Neuronal stem cell (in vitro differentiated cells): ENCODE measurements around the gene SART1.

ENCODE experiments used
- DNase-seq: peaks from one replicate; pipeline ENCODE4 v3.0.0-alpha.2; 2013; ENCODE audit warnings: low spot score
- H2AFZ ChIP-seq: one replicate; pipeline ENCODE4 v1.6.1; 2013; ENCODE audit warnings: mild to moderate bottlenecking, low read length, inconsistent platforms
- H2AK5ac ChIP-seq: 2 replicates; pipeline ENCODE4 v1.6.1; 2013; ENCODE audit warnings: low read depth, mild to moderate bottlenecking, inconsistent platforms, low read length, moderate library complexity, mixed read lengths
- H2BK120ac ChIP-seq: 2 replicates; pipeline ENCODE4 v1.6.1; 2013; ENCODE audit warnings: low read depth, mild to moderate bottlenecking, inconsistent platforms, low read length, moderate library complexity, mixed read lengths
- H2BK12ac ChIP-seq: one replicate; pipeline ENCODE4 v1.6.1; 2013; ENCODE audit warnings: low read length, inconsistent platforms
- H2BK15ac ChIP-seq: 2 replicates; pipeline ENCODE4 v1.6.1; 2013; ENCODE audit warnings: mild to moderate bottlenecking, low read length, inconsistent platforms, mixed read lengths
- H2BK5ac ChIP-seq: one replicate; pipeline ENCODE4 v1.6.1; 2013; ENCODE audit warnings: inconsistent platforms, mild to moderate bottlenecking, low read length, moderate library complexity
- H3K14ac ChIP-seq: one replicate; pipeline ENCODE4 v1.6.1; 2013; ENCODE audit warnings: low read length, inconsistent platforms
- H3K18ac ChIP-seq: 2 replicates; pipeline ENCODE4 v1.6.1; 2013; ENCODE audit warnings: low read length, inconsistent platforms
- H3K23ac ChIP-seq: 2 replicates; pipeline ENCODE4 v1.6.1; 2013; ENCODE audit warnings: low read depth, mild to moderate bottlenecking, mixed read lengths, low read length, inconsistent platforms; ENCODE audit not compliant: poor library complexity
- H3K27ac ChIP-seq: replicated peaks from 3 replicates; pipeline ENCODE4 v1.5.1; 2013; ENCODE audit warnings: low read length, inconsistent platforms
- H3K27me3 ChIP-seq, 3 experiments: 2 replicates each; pipeline ENCODE4 v1.6.1; 2013; ENCODE audit warnings: low read length in 3 of 3, mild to moderate bottlenecking in 2 of 3, inconsistent platforms in 1 of 3, low read depth in 1 of 3, mixed read lengths in 1 of 3, moderate library complexity in 1 of 3; ENCODE audit not compliant: control insufficient read depth in 3 of 3, insufficient read depth in 3 of 3
- H3K36me3 ChIP-seq, 2 donors: replicated peaks in 1 of 2; 2 replicates each; pipeline ENCODE4 v1.6.1; 2013; ENCODE audit warnings: low read length in 2 of 2; ENCODE audit not compliant: control insufficient read depth in 2 of 2, insufficient read depth in 2 of 2
- H3K4ac ChIP-seq: 2 replicates; pipeline ENCODE4 v1.6.1; 2013; ENCODE audit warnings: inconsistent platforms, mild to moderate bottlenecking, low read length, moderate library complexity
- H3K4me1 ChIP-seq, 2 donors: 1 replicate in 1 of 2; 2 replicates in 1 of 2; pipeline ENCODE4 v1.6.1; 2013; ENCODE audit warnings: low read length in 2 of 2, low read depth in 1 of 2; ENCODE audit not compliant: control insufficient read depth in 2 of 2, insufficient read depth in 1 of 2
- H3K4me2 ChIP-seq: one replicate; pipeline ENCODE4 v1.6.1; 2013; ENCODE audit warnings: mild to moderate bottlenecking, low read length, inconsistent platforms; ENCODE audit not compliant: insufficient read depth, poor library complexity, severe bottlenecking
- H3K4me3 ChIP-seq, 2 donors: 2 replicates each; pipeline ENCODE4 v1.5.1; 2013; ENCODE audit warnings: low read length in 2 of 2, mild to moderate bottlenecking in 2 of 2, inconsistent platforms in 1 of 2, moderate library complexity in 1 of 2
- H3K79me1 ChIP-seq: one replicate; pipeline ENCODE4 v1.6.1; 2013; ENCODE audit warnings: low read depth, mild to moderate bottlenecking, inconsistent platforms, low read length, moderate library complexity
- H3K9ac ChIP-seq: one replicate; pipeline ENCODE4 v1.6.1; 2013; ENCODE audit warnings: mild to moderate bottlenecking, low read depth, low read length, inconsistent platforms; ENCODE audit not compliant: poor library complexity
- H3K9me3 ChIP-seq, 2 donors: replicated peaks in 1 of 2; 2 replicates each; pipeline versions ENCODE3 to v1.6.1; 2013; ENCODE audit warnings: low read length in 2 of 2, mild to moderate bottlenecking in 2 of 2, inconsistent platforms in 1 of 2, low read depth in 1 of 2, mixed read lengths in 1 of 2, moderate library complexity in 1 of 2; ENCODE audit not compliant: control insufficient read depth in 2 of 2, insufficient read depth in 1 of 2
- H4K8ac ChIP-seq: one replicate; pipeline ENCODE4 v1.6.1; 2013; ENCODE audit warnings: low read depth, mild to moderate bottlenecking, inconsistent platforms, low read length, moderate library complexity
- H4K91ac ChIP-seq: one replicate; pipeline ENCODE4 v1.6.1; 2013; ENCODE audit warnings: low read length, low read depth, mild to moderate bottlenecking, inconsistent platforms; ENCODE audit not compliant: poor library complexity
- WGBS, 2 donors: extraction: QIAGEN DNeasy Blood & Tissue Kit; methylation state at CpG; one replicate each; pipeline ENCODE4 v1.1.7; 2013; ENCODE audit warnings: missing lambda C conversion rate in 2 of 2, mixed read lengths in 1 of 2; ENCODE audit not compliant: insufficient read length in 2 of 2, insufficient replicate concordance in 1 of 2; ENCODE audit errors: extremely low coverage in 2 of 2; 5-methylcytosine and 5-hydroxymethylcytosine counted together

Gene SART1

GRCh38 chr11:65962141-65962564 lies 619 bp downstream of the SART1 start:
- no peak overlapping the region for H3K14ac ChIP-seq
- peak overlapping the region; percentile 84 for H2BK5ac ChIP-seq
- H2AK5ac ChIP-seq, result peak overlapping the region; percentile 95
- H3K9ac ChIP-seq, result no peak overlapping the region
- no peak overlapping the region for H3K4ac ChIP-seq
- H3K36me3 ChIP-seq, result peaks cover 28 to 41% of the 10 kb centered on the region in 2 donors
- peak overlapping the region; percentile 52 for H3K4me2 ChIP-seq
- peaks cover 5 to 9% of the 10 kb centered on the region in 2 donors for H3K4me1 ChIP-seq
- no peaks in the 10 kb centered on the region for H3K27me3 ChIP-seq
- H3K79me1 ChIP-seq, result peaks cover 13% of the 10 kb centered on the region
- no CpG with 5 or more reads among the region's 13 CpGs for whole genome bisulfite sequencing, 2 donors
- peak overlapping the region; percentile 53 to 99 for H3K4me3 ChIP-seq
- H2AFZ ChIP-seq, result peak overlapping the region; percentile 40
- no peaks in the 10 kb centered on the region for H3K9me3 ChIP-seq
- no peak for DNase-seq
- no peak overlapping the region for H3K18ac ChIP-seq
- no peak overlapping the region for H4K91ac ChIP-seq
- H3K27ac ChIP-seq, result no peak overlapping the region
- no peak overlapping the region for H3K23ac ChIP-seq
- no peak overlapping the region for H2BK15ac ChIP-seq
- H4K8ac ChIP-seq, result no peak overlapping the region
- no peak overlapping the region for H2BK120ac ChIP-seq
- no peak overlapping the region for H2BK12ac ChIP-seq

DNA sequence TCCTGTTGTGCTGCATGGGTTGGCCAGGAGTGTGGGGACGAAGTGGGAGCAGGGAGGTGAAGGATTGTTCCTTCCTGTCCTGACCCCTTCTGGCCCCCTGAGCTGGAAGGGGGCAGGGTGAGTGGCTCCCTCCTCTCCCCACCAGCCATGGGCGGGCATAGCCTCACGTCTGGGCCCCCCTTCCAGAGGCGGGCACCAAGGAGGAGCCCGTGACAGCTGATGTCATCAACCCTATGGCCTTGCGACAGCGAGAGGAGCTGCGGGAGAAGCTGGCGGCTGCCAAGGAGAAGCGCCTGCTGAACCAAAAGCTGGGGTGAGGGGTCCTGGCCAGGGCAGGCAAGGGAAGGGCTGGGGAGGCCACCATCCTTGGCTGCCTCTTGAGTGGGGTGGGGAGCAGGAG lies 3.4 kb downstream of the SART1 start:
- Histone ChIP-seq H2BK15ac (no peak overlapping the region), H3K23ac (no peak overlapping the region), H3K4me2 (no peak overlapping the region), H3K79me1 (peaks cover 13% of the 10 kb centered on the region), H2AFZ (no peak overlapping the region), H4K91ac (no peak overlapping the region), H2BK120ac (no peak overlapping the region), H3K4me3 (no peak overlapping the region), H3K18ac (no peak overlapping the region), H3K14ac (no peak overlapping the region), H2BK12ac (no peak overlapping the region), H2AK5ac (no peak overlapping the region), H2BK5ac (no peak overlapping the region), H3K36me3 (peaks cover 42 to 63% of the 10 kb centered on the region in 2 donors), H3K27ac (no peak overlapping the region), H3K4ac (no peak overlapping the region), H3K27me3 (no peaks in the 10 kb centered on the region), H3K4me1 (peaks cover 5 to 9% of the 10 kb centered on the region in 2 donors), H3K9me3 (no peaks in the 10 kb centered on the region), H4K8ac (no peak overlapping the region), H3K9ac (no peak overlapping the region)
- no CpG with 5 or more reads among the region's 10 CpGs for WGBS, 2 donors
- no peak for DNase-seq

- no peak overlapping the region for H3K4me2 ChIP-seq
- no peak overlapping the region for H2AK5ac ChIP-seq
- no peak overlapping the region for H4K8ac ChIP-seq
- no peaks in the 10 kb centered on the region for H3K27me3 ChIP-seq
- H3K23ac ChIP-seq, result no peak overlapping the region
- no peak overlapping the region for H2BK5ac ChIP-seq
- no peaks in the 10 kb centered on the region for H3K9me3 ChIP-seq
- H4K91ac ChIP-seq, result no peak overlapping the region
- peaks cover 5 to 9% of the 10 kb centered on the region in 2 donors for H3K4me1 ChIP-seq
- peaks cover 13% of the 10 kb centered on the region for H3K79me1 ChIP-seq
- no peak overlapping the region for H3K14ac ChIP-seq
- no peak overlapping the region for H3K27ac ChIP-seq
- no peak overlapping the region for H2BK12ac ChIP-seq
- DNase-seq, result no peak
- no peak overlapping the region for H2BK120ac ChIP-seq
- H3K4me3 ChIP-seq, result no peak overlapping the region
- H3K9ac ChIP-seq, result no peak overlapping the region
- no peak overlapping the region for H3K4ac ChIP-seq
- no peak overlapping the region for H2BK15ac ChIP-seq
- H2AFZ ChIP-seq, result no peak overlapping the region
- no CpG with 5 or more reads among the region's 36 CpGs for WGBS, 2 donors
- H3K18ac ChIP-seq, result no peak overlapping the region
- peaks cover 45 to 70% of the 10 kb centered on the region in 2 donors for H3K36me3 ChIP-seq
These were observed 4.6 kb downstream of the SART1 start for GRCh38 chr11:65965986-65966762.

- Histone ChIP-seq H2AFZ (no peak overlapping the region), H3K4ac (no peak overlapping the region), H4K8ac (no peak overlapping the region), H3K23ac (no peak overlapping the region), H3K14ac (no peak overlapping the region), H2BK5ac (no peak overlapping the region), H2BK12ac (no peak overlapping the region), H3K4me3 (no peak overlapping the region), H3K79me1 (peaks cover 11% of the 10 kb centered on the region), H3K4me2 (no peak overlapping the region), H3K36me3 (peaks cover 46 to 80% of the 10 kb centered on the region in 2 donors), H3K27me3 (no peaks in the 10 kb centered on the region), H3K4me1 (peaks cover 3 to 6% of the 10 kb centered on the region in 2 donors), H3K27ac (no peak overlapping the region), H2BK120ac (no peak overlapping the region), H2BK15ac (no peak overlapping the region), H3K9ac (no peak overlapping the region), H3K18ac (no peak overlapping the region), H3K9me3 (no peaks in the 10 kb centered on the region), H2AK5ac (no peak overlapping the region), H4K91ac (no peak overlapping the region)
- DNase-seq, result no peak
- no CpG with 5 or more reads among the region's 30 CpGs for WGBS, 2 donors
These were observed 5.9 kb downstream of the SART1 start for GRCh38 chr11:65967329-65967934.
